H1 (cell line): ENCODE measurements around the gene PDCD10. TPM values are rescaled to one million over a fixed set of nuclear protein-coding genes. Genes with fewer than 3 reads are reported as not detected.

Source experiments
- CTCF ChIA-PET: fragments of 300-600 bp; sonication (Branson Sonifier 250); formaldehyde crosslinking; loops from one replicate; lab custom pipeline; 2021; ENCODE audit not compliant: partially characterized antibody; lab: Charles Lee
- POLR2A ChIA-PET: fragments of 300-600 bp; sonication (Branson Sonifier 250); formaldehyde crosslinking; loops from one replicate; lab custom pipeline; 2021; ENCODE audit warnings: inconsistent platforms; ENCODE audit not compliant: partially characterized antibody; lab: Charles Lee
- DNase-seq, 2 experiments: peaks; one replicate each; pipeline versions ENCODE4 v3.0.0 to v3.0.0-alpha.2; 2010 to 2022; ENCODE audit warnings: low spot score in 2 of 2, low read depth in 1 of 2, mixed read lengths in 1 of 2
- FAIRE-seq: peaks from 2 replicates; lab custom pipeline; 2011; peaks lifted over from hg19 to GRCh38; lab: Jason Lieb, UNC
- H2AFZ ChIP-seq: 2 replicates; pipeline ENCODE4 v1.8.1; 2012; ENCODE audit warnings: low read length, inconsistent platforms
- H2AK5ac ChIP-seq: 2 replicates; pipeline ENCODE4 v1.6.1; 2013; ENCODE audit warnings: low read depth, low read length
- H2BK120ac ChIP-seq: replicated peaks from 2 replicates; pipeline ENCODE3; 2013; ENCODE audit warnings: low read depth, low read length, inconsistent platforms
- H2BK12ac ChIP-seq: 2 replicates; pipeline ENCODE4 v1.6.1; 2013; ENCODE audit warnings: low read depth, low read length
- H2BK15ac ChIP-seq: 2 replicates; pipeline ENCODE4 v1.6.1; 2013; ENCODE audit warnings: low read length
- H2BK20ac ChIP-seq: 2 replicates; pipeline ENCODE4 v1.6.1; 2013; ENCODE audit warnings: low read length
- H2BK5ac ChIP-seq: 2 replicates; pipeline ENCODE4 v1.6.1; 2013; ENCODE audit warnings: low read depth, low read length
- H3K14ac ChIP-seq: 2 replicates; pipeline ENCODE4 v1.6.1; 2013; ENCODE audit warnings: inconsistent platforms; ENCODE audit not compliant: insufficient read length
- H3K18ac ChIP-seq: 2 replicates; pipeline ENCODE4 v1.6.1; 2013; ENCODE audit warnings: low read length; ENCODE audit errors: extremely low read depth
- H3K23ac ChIP-seq: 2 replicates; pipeline ENCODE4 v1.6.1; 2013; ENCODE audit warnings: inconsistent platforms; ENCODE audit not compliant: insufficient read length
- H3K23me2 ChIP-seq: 2 replicates; pipeline ENCODE4 v1.6.1; 2013; ENCODE audit warnings: low read depth, low read length
- H3K27ac ChIP-seq: 2 replicates; pipeline ENCODE4 v1.6.1; 2011; ENCODE audit warnings: low read depth, low read length, inconsistent platforms
- H3K27me3 ChIP-seq, 4 experiments: replicated peaks in 1 of 4; 1 replicate in 1 of 4; 2 replicates in 3 of 4; pipeline versions ENCODE4 v1.6.1 to v1.8.1; 2011 to 2013; ENCODE audit warnings: low read length in 3 of 4, mild to moderate bottlenecking in 3 of 4, inconsistent platforms in 2 of 4, mixed read lengths in 2 of 4, moderate library complexity in 1 of 4; ENCODE audit not compliant: control insufficient read depth in 3 of 4, insufficient read depth in 3 of 4; ENCODE audit errors: extremely low read depth in 1 of 4
- H3K36me3 ChIP-seq, 4 experiments: 2 replicates each; pipeline versions ENCODE4 v1.6.1 to v1.8.1; 2011 to 2013; ENCODE audit warnings: mild to moderate bottlenecking in 4 of 4, low read length in 3 of 4, moderate library complexity in 2 of 4, control low read depth in 1 of 4, inconsistent platforms in 1 of 4; ENCODE audit not compliant: insufficient read depth in 4 of 4, control insufficient read depth in 2 of 4
- H3K4ac ChIP-seq: replicated peaks from 2 replicates; pipeline ENCODE3; 2013; ENCODE audit warnings: low read length, low read depth, mixed read lengths, inconsistent platforms; ENCODE audit not compliant: insufficient read length
- H3K4me1 ChIP-seq, 4 experiments: replicated peaks in 1 of 4; 1 replicate in 1 of 4; 2 replicates in 3 of 4; pipeline versions ENCODE4 v1.6.1 to v1.8.1; 2011 to 2013; ENCODE audit warnings: low read length in 3 of 4, inconsistent platforms in 2 of 4, mixed read lengths in 1 of 4; ENCODE audit not compliant: insufficient read depth in 4 of 4, control insufficient read depth in 3 of 4
- H3K4me2 ChIP-seq, 2 experiments: 2 replicates each; pipeline versions ENCODE4 v1.6.1 to v1.8.1; 2011 to 2013; ENCODE audit warnings: low read depth in 2 of 2, low read length in 2 of 2, control low read depth in 1 of 2, inconsistent platforms in 1 of 2, mild to moderate bottlenecking in 1 of 2; ENCODE audit not compliant: insufficient read depth in 1 of 2
- H3K4me3 ChIP-seq, 4 experiments: fragments of 200-600, 300-600 bp in 1 of 4; sonication (generic), shearing (Covaris generic), sonication (Bioruptor Twin) in 1 of 4; 2 replicates each; pipeline versions ENCODE4 v1.5.1 to v1.8.1; 2011 to 2016; ENCODE audit warnings: low read length in 4 of 4, low read depth in 3 of 4, control low read depth in 2 of 4, inconsistent platforms in 2 of 4, mild to moderate bottlenecking in 2 of 4, mixed read lengths in 1 of 4, moderate library complexity in 1 of 4; ENCODE audit not compliant: insufficient read depth in 2 of 4; ENCODE audit errors: extremely low read depth in 1 of 4
- H3K56ac ChIP-seq: replicated peaks from 2 replicates; pipeline ENCODE3; 2013; ENCODE audit warnings: low read depth, mild to moderate bottlenecking, mixed read lengths, low read length, inconsistent platforms; ENCODE audit not compliant: insufficient read length
- H3K79me1 ChIP-seq: 2 replicates; pipeline ENCODE4 v1.6.1; 2013; ENCODE audit warnings: low read depth, low read length, control low read depth
- H3K79me2 ChIP-seq, 2 experiments: 2 replicates each; pipeline versions ENCODE4 v1.6.1 to v1.8.1; 2012 to 2013; ENCODE audit warnings: low read length in 2 of 2, mild to moderate bottlenecking in 2 of 2, inconsistent platforms in 1 of 2; ENCODE audit not compliant: insufficient read depth in 2 of 2, control insufficient read depth in 1 of 2
- H3K9ac ChIP-seq, 4 experiments: replicated peaks in 1 of 4; 1 replicate in 1 of 4; 2 replicates in 3 of 4; pipeline versions ENCODE4 v1.6.1 to v1.8.1; 2011 to 2013; ENCODE audit warnings: low read depth in 3 of 4, low read length in 3 of 4, control low read depth in 2 of 4, mild to moderate bottlenecking in 2 of 4, moderate library complexity in 2 of 4, inconsistent platforms in 1 of 4; ENCODE audit errors: extremely low read depth in 1 of 4
- H3K9me3 ChIP-seq, 2 experiments: 2 replicates each; pipeline versions ENCODE4 v1.6.1 to v1.8.1; 2012 to 2013; ENCODE audit warnings: mild to moderate bottlenecking in 2 of 2, moderate library complexity in 2 of 2, control low read depth in 1 of 2, inconsistent platforms in 1 of 2, low read depth in 1 of 2, low read length in 1 of 2, mixed read lengths in 1 of 2; ENCODE audit not compliant: insufficient read depth in 2 of 2
- H4K20me1 ChIP-seq, 2 experiments: replicated peaks in 1 of 2; 2 replicates each; pipeline versions ENCODE3 to v1.8.1; 2011 to 2013; ENCODE audit warnings: inconsistent platforms in 2 of 2, low read length in 2 of 2, mild to moderate bottlenecking in 1 of 2; ENCODE audit not compliant: insufficient read depth in 2 of 2, control insufficient read depth in 1 of 2
- H4K5ac ChIP-seq: 2 replicates; pipeline ENCODE4 v1.6.1; 2013; ENCODE audit warnings: low read length, low read depth, mixed read lengths, inconsistent platforms; ENCODE audit not compliant: insufficient read length
- H4K8ac ChIP-seq: 2 replicates; pipeline ENCODE4 v1.8.0; 2013; ENCODE audit warnings: mild to moderate bottlenecking, moderate library complexity, low read length, inconsistent platforms; ENCODE audit not compliant: insufficient read depth; ENCODE audit errors: extremely low read depth
- H4K91ac ChIP-seq: replicated peaks from 2 replicates; pipeline ENCODE3; 2013; ENCODE audit warnings: low read length, mixed read lengths, inconsistent platforms; ENCODE audit not compliant: insufficient read length
- BACH1 ChIP-seq: IDR thresholded peaks from 2 replicates; pipeline ENCODE4 v1.6.1; 2012; ENCODE audit warnings: low read length, improper control_type of control experiment
- CHD1 ChIP-seq: IDR thresholded peaks from 2 replicates; pipeline ENCODE4 v1.6.1; 2012; ENCODE audit warnings: low read depth, low read length, improper control_type of control experiment
- CHD2 ChIP-seq: IDR thresholded peaks from 2 replicates; pipeline ENCODE4 v1.6.1; 2012; ENCODE audit warnings: low read length, improper control_type of control experiment
- HDAC2 ChIP-seq, 2 experiments: fragments of 300-600 bp in 1 of 2; sonication (generic) in 1 of 2; IDR thresholded peaks; 2 replicates each; pipeline ENCODE4 v1.6.1; 2011 to 2012; ENCODE audit warnings: low read depth in 2 of 2, low read length in 2 of 2, mild to moderate bottlenecking in 2 of 2, moderate library complexity in 2 of 2, borderline replicate concordance in 1 of 2, inconsistent platforms in 1 of 2
- KDM1A ChIP-seq: fragments of 200-600, 300-600 bp; sonication (generic); IDR thresholded peaks from 2 replicates; pipeline ENCODE4 v1.7.1; 2016; ENCODE audit warnings: mild to moderate bottlenecking, low read length, borderline replicate concordance
- KDM4A ChIP-seq: IDR thresholded peaks from one replicate; pipeline ENCODE4 v1.7.1; 2012; ENCODE audit warnings: low read depth, mild to moderate bottlenecking, moderate library complexity, low read length, inconsistent platforms; ENCODE audit not compliant: severe bottlenecking
- MAFK ChIP-seq: IDR thresholded peaks from 2 replicates; pipeline ENCODE4 v1.6.1; 2012; ENCODE audit warnings: low read depth, mild to moderate bottlenecking, improper control_type of control experiment, low read length
- PHF8 ChIP-seq: fragments of 200-600 bp; sonication (generic); conservative IDR thresholded peaks from 2 replicates; pipeline ENCODE4 v1.7.1; 2012; ENCODE audit warnings: low read depth, mild to moderate bottlenecking, inconsistent platforms, low read length, moderate library complexity
- WGBS, 2 experiments: shearing (Covaris generic) in 1 of 2; methylation state at CpG; one replicate each; pipeline versions ENCODE4 v1.1.6 to v1.1.7; 2013 to 2015; ENCODE audit warnings: low lambda C conversion rate in 2 of 2, mixed read lengths in 2 of 2, inconsistent platforms in 1 of 2, low coverage in 1 of 2, missing lambda C conversion rate in 1 of 2; ENCODE audit not compliant: insufficient replicate concordance in 2 of 2, insufficient coverage in 1 of 2, insufficient read length in 1 of 2; ENCODE audit errors: extremely low coverage in 1 of 2, missing lambda C conversion rate in 1 of 2; 5-methylcytosine and 5-hydroxymethylcytosine counted together
- polyA plus RNA-seq, 7 experiments: library from polyadenylated mRNA; depleted of rRNA in 3 of 7; stranded (reverse) in 5 of 7; unstranded in 2 of 7; fragments of >200 nt in 5 of 7; fragments of 200-250 nt in 2 of 7; gene quantifications; 1 replicate in 5 of 7; 2 replicates in 1 of 7; 4 replicates in 1 of 7; pipeline versions ENCODE4 v1.2.1 to v1.2.3, GENCODE V29; 2011 to 2013; ENCODE audit warnings: missing spikeins in 2 of 7, mixed read lengths in 2 of 7
- total RNA-seq: library from RNA; stranded (reverse); fragmentation: NEBNext Ultra II Directional; extraction: Animal tissue kit (Norgen Biotek cat#: 25700); gene quantifications from 2 replicates; pipeline ENCODE4 v1.2.1, GENCODE V29; 2021
- TF ChIP-seq, protein P1 (sequence below), 3 experiments: IDR thresholded peaks; 1 replicate in 2 of 3; 2 replicates in 1 of 3; pipeline versions ENCODE4 v1.5.1 to v1.6.1; 2011; ENCODE audit warnings: low read length in 3 of 3, mild to moderate bottlenecking in 3 of 3, inconsistent platforms in 2 of 3, low read depth in 1 of 3, moderate library complexity in 1 of 3; ENCODE audit not compliant: insufficient read depth in 1 of 3; ENCODE audit errors: control extremely low read depth in 1 of 3

Gene PDCD10
- total and polyA plus RNA-seq, 2 of the 8 experiments (the other 6 are each of a cell fraction or from before 2014, with no cell fraction given) = 52.0 to 76.6 TPM

DNA sequence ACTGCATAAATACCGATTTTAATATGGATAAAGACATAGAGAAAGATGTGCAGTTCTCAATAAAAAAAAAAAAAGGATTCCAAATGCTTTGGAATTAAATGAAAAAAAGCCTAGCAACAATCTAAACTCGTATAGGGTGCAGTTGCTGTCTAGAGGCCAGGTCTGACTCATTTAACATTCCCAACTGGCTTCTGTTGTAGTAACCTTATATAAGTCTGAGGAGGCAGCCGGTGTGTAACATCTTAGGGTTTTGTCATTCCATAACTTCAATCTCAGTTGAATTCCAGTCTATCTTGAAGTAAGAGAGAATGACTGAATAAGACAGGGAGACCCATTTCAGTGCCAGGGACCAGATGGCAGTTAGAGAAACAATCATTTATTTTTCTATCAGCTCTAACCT, 6.5 kb downstream of the PDCD10 start:
- Histone ChIP-seq H2BK5ac (no peak overlapping the region), H3K9me3 (no peaks in the 10 kb centered on the region), H3K23me2 (no peaks in the 10 kb centered on the region), H2BK12ac (no peak overlapping the region), H3K9ac (no peak overlapping the region), H3K4me3 (no peak overlapping the region), H2BK120ac (no peak overlapping the region), H4K8ac (no peak overlapping the region), H3K79me1 (no peaks in the 10 kb centered on the region), H4K5ac (no peak overlapping the region), H2AK5ac (no peak overlapping the region), H3K4ac (no peak overlapping the region), H3K4me2 (no peak overlapping the region), H3K79me2 (peaks cover 23 to 100% of the 10 kb centered on the region in 2 experiments), H4K91ac (no peak overlapping the region), H3K4me1 (peaks cover 0 to 17% (median 7%) of the 10 kb centered on the region in 4 experiments; a peak in 4 of 7 replicates), H3K18ac (no peak overlapping the region), H3K36me3 (no peaks in the 10 kb centered on the region; a peak in 1 of 8 replicates), H3K56ac (no peak overlapping the region), H2BK20ac (no peak overlapping the region), H2AFZ (no peak overlapping the region), H3K27ac (no peak overlapping the region), H3K27me3 (no peaks in the 10 kb centered on the region), H3K14ac (no peak overlapping the region), H3K23ac (no peak overlapping the region)
- DNase-seq = no peak
- 66% methylated on average over 3 of the region's 3 CpGs; no CpG with 5 or more reads in 1 of the 2 experiments for WGBS, 2 experiments
- CTCF ChIA-PET = no interaction called here
- POLR2A ChIA-PET = no interaction called here
- TF ChIP-seq KDM4A = no peak
- TF ChIP-seq, protein P1, sequence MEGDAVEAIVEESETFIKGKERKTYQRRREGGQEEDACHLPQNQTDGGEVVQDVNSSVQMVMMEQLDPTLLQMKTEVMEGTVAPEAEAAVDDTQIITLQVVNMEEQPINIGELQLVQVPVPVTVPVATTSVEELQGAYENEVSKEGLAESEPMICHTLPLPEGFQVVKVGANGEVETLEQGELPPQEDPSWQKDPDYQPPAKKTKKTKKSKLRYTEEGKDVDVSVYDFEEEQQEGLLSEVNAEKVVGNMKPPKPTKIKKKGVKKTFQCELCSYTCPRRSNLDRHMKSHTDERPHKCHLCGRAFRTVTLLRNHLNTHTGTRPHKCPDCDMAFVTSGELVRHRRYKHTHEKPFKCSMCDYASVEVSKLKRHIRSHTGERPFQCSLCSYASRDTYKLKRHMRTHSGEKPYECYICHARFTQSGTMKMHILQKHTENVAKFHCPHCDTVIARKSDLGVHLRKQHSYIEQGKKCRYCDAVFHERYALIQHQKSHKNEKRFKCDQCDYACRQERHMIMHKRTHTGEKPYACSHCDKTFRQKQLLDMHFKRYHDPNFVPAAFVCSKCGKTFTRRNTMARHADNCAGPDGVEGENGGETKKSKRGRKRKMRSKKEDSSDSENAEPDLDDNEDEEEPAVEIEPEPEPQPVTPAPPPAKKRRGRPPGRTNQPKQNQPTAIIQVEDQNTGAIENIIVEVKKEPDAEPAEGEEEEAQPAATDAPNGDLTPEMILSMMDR (IDR thresholded peaks at IDR 0.05; ENCODE audit: control extremely low read depth in 1 of 3, insufficient read depth in 1 of 3, low read depth in 1 of 3, low read length in 3 of 3) = no peak
- no peak for TF ChIP-seq CHD1
- no peak for TF ChIP-seq HDAC2 (IDR thresholded peaks at IDR 0.05; ENCODE audit: borderline replicate concordance in 1 of 2, low read depth in 2 of 2, low read length in 2 of 2)
- TF ChIP-seq MAFK = no peak
- TF ChIP-seq CHD2 = no peak
- TF ChIP-seq KDM1A = no peak
- TF ChIP-seq PHF8 = no peak
- no peak for TF ChIP-seq BACH1
- TF ChIP-seq, all 59 proteins: peak for 0
- Histone ChIP-seq H4K20me1 (peaks cover 14 to 24% of the 10 kb centered on the region in 2 experiments), H2BK15ac (no peak overlapping the region)
- no peak for FAIRE-seq
